ENCODE results near the gene DLX3.
A peak's percentile ranks its signal among the peaks of the same experiment; 100 is the strongest.

Gene DLX3

GRCh38 chr17:49971199-49971847 is 23.7 kb downstream of the DLX3 start:
- DNase-seq, result no peak

DNA sequence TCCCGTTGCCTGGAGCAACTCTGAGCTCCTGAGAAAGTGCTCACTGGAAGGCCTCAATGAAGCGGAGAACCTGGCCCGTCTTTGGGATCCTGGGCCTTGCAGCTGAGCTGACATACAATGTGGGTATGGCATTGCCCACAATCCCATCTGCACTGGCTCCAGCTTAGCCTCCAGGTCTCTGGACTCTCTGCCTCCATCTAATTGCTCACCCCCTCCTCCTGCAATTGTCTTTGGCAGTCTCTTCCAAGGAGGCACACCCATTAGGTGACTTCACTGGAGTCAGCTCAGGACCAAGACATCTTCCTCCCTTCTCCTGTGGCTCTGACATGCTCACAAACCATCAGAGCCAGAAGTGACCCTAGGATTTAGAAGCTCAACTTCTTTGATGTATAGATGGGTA is 24.5 kb downstream of the DLX3 start:
- DNase-seq, result no peak

- DNase-seq, result no peak
Measured at GRCh38 chr17:49969795-49970389, 25.1 kb downstream of the DLX3 start.

DNA sequence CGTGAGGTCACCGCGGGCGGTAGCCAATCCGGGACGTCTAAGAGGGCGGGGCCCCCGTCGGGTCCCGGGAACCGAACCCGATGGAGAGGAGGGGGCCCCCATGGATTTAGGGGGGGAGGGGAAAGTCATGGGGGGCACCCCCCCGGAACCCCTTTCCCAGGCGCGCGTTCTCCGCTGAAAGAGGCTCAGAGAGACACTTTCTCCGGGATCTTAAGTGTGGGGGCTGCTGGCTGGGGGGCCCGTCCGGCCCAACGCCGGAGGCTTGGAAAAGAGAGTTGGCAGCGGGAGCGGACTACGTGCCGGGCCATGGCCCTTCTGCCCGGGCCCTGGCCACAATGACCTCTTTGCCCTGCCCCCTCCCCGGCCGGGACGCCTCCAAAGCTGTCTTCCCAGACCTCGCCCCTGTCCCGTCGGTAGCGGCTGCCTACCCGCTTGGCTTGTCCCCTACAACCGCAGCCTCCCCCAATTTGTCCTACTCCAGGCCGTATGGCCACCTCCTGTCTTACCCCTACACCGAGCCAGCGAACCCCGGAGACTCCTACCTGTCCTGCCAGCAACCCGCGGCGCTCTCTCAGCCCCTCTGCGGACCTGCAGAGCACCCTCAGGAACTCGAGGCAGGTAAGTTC is 25.8 kb downstream of the DLX3 start, which contains the start of gene DLX4:
DLX4 (plus strand) TSS at position 57 of the 626 bp plus-strand sequence; CDS start at position 336, 279 bp downstream.
- no peak for DNase-seq

GRCh38 chr17:49968405-49969133 is 26.5 kb downstream of the DLX3 start:
- DNase-seq, result peak; percentile 73

DNA sequence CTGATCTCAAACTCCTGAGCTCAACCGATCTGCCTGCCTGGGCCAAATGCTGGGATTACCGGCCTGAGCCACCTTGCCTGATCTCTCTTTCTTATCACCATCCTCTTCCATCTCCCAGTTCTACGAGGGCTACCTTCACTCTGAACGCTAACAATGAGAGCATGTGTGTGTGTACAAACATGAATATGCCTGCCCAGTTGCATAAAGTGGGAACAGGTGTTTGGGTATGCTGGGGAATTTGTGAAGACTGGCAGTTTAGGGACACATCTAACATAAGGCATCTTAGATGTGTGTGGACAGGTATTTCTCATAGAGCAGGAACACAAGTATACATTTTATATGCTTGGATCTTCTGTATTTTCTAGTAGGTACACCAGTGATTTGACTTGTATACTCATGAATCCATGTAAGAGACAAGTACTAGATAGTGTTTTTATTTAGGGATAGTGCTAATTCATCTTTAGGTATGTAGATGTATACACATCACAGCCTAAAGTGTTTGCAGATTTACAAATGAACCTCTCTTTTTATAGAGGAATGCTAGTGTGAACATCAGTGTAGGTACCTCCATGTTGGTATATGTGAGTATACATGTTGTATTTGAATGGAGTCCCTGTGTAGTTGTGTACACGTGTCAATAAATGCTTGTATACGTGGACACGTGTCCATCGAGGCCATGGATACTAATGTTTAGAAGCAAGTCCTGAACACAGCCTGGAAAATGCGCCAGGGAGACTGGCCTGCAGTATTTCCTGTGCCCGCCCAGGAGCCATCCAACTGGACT is 27.2 kb downstream of the DLX3 start:
- no peak for DNase-seq

- no peak for DNase-seq
Measured at GRCh38 chr17:49967205-49967604, 27.8 kb downstream of the DLX3 start.

DNA sequence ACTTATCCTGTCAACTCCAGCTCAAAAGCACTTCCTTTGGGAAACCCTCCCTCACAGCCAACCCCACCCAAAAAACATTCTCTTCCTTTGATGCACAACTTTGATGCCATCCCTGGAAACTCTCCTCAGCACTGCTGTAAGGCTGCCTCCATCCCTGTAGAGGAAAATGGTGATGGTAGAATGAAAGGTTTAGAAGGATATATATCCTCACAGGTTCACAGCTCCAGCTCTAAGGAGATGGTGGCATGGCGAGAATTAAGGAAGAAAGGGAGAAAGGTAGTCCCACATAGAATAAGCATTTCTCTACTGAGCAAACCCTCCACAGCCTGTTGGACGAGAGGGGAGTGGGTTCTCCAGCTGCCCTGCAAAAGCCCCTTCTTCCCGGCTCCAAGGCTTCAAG is 28.3 kb downstream of the DLX3 start:
- DNase-seq, result no peak

DNA sequence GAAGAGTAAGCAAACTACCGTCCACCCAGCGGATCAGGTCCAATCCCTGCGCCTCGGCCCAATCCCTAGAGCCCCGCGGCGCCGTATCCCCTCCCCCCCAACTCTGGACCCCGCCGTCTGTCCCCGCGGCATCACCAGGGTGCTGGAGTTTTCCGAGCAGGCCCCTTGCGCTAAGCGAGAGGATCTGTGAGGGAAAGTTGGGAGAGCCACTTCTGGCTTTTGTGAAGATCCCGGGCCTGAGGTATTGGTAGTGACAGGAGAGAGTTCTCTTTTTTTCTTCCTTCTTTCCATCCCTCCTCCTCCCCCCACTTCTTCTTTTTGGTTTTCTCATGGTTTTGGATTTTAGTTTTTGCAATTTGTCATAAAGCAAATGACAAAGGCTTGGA is 29.5 kb downstream of the DLX3 start:
- DNase-seq, result no peak

- DNase-seq, result peak; percentile 68
Measured at GRCh38 chr17:49964769-49965523, 30.1 kb downstream of the DLX3 start.

GRCh38 chr17:49964303-49964768 is 30.7 kb downstream of the DLX3 start:
- DNase-seq, result peak; percentile 81

GRCh38 chr17:49963626-49964302 is 31.3 kb downstream of the DLX3 start:
- peak; percentile 80 for DNase-seq

DNA sequence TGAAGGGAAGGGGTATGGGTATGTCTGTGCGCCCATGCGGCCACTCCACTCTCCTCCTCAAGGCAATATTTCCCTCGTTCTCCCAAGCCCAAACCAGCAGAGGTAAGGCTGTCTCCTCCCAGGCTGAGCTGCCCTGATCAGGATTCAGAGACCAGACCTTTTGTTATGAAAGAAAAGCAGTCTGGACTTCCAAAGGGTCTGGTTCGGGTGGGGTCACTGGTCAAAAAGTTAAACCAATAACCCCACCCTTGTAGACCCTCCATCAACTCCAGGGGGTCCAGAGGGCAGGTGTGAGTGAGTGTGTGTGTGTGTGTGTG is 31.8 kb downstream of the DLX3 start:
- no peak for DNase-seq

GRCh38 chr17:49962599-49963308 is 32.3 kb downstream of the DLX3 start:
- no peak for DNase-seq

GRCh38 chr17:49959183-49959935 is 35.7 kb downstream of the DLX3 start:
- no peak for DNase-seq

DNA sequence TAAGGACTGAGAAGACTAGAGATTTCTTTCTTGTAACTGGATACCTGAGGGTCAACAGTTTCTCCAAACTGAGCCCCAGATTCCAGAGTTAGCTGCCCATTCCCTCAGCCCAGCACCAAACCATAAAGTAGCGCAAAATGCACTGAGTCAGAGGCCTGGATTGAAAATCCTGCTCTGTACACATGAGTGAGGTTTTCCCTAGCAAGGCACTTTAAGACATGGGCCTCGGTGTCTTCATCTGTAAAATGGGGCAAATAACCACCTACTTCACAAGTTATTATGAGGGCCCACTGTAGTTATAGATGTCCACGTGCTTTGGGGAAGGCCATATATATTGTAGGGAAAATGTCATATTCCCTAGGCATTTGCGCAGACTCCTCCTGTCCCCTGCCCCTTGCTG is 36.3 kb downstream of the DLX3 start:
- DNase-seq, result no peak

DNA sequence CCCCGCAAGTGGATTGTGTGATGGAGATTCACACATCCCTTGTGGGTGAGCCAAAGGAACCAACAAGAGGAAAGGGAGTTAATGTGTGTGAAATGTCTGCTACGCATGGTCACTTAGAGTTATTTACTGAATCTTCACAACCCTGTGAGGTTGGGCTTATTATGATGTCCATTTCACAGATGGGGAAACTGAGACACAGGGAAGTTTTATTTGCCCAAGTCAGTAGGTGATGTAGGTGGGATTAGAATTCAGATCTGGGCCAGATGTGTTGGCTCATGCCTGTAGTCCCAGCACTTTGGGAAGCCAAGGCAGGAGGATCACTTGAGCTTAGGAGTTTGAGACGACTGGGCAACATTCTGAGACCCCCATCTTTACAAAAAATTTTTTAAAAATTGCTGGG is 37.7 kb downstream of the DLX3 start:
- DNase-seq, result no peak

GRCh38 chr17:49956780-49957179 is 38.2 kb downstream of the DLX3 start:
- DNase-seq, result no peak

DNA sequence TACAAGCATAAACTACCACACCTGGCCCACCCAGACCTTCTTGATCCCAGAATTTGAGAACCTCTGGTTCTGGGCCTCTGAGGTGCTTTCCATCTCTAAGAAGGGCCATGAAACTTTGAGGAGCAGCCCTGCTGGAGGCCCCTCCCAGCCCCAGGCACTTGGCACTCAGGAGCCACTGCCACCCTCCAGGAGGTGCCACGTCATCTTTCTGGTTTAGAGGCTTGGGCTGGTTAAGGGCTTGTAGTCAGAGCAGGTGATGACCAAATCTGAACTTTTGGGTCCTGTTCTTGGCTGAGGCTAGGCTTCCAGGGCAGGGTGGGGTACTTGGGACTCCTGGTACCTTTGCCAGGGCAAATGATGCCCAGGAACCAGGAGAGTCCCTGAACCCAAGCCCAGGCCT is 39.9 kb downstream of the DLX3 start:
- DNase-seq, result no peak

- DNase-seq, result peak; percentile 13
Measured at GRCh38 chr17:49952912-49953497, 42.0 kb downstream of the DLX3 start.

Data from retina (tissue), 1 donor.